Measurements from ENCODE around the gene SLC17A3.

Gene SLC17A3

DNA sequence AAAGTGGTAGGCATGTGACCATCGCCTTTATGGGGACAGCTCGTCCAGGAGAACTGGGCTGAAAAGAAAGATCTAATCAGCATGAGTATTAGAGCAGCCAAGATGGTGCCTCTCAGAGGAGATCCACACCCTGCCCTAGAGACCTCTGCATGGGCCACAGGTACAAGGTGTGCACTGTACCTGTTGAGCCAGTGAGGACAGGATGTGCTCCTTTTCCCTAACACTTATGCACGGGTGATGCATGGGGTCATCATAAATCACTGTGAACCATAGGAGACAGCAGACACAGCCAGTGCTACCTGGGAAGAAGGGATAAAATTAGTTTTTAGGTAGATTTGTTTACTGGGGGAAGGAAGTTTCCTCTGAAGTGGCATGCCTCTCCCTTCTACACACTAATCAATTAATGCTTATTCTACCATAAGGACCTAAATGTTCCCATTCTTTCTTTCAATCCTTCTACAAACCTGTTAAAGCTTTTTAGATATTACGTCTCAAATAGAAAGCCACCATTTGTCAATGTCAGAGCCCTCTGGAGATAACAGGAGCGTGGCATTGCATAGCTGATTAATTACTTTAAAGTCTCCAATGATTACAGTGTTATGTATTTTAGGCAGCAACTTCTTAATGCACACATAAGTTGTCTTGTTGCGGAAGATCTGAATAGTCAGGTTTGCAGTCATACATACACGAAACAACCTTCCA, 42.9 kb upstream of the SLC17A3 start:
- H3K4me3 ChIP-seq (ENCODE audit: low read depth, low read length): no peak overlapping the region
- TF ChIP-seq, protein P1, sequence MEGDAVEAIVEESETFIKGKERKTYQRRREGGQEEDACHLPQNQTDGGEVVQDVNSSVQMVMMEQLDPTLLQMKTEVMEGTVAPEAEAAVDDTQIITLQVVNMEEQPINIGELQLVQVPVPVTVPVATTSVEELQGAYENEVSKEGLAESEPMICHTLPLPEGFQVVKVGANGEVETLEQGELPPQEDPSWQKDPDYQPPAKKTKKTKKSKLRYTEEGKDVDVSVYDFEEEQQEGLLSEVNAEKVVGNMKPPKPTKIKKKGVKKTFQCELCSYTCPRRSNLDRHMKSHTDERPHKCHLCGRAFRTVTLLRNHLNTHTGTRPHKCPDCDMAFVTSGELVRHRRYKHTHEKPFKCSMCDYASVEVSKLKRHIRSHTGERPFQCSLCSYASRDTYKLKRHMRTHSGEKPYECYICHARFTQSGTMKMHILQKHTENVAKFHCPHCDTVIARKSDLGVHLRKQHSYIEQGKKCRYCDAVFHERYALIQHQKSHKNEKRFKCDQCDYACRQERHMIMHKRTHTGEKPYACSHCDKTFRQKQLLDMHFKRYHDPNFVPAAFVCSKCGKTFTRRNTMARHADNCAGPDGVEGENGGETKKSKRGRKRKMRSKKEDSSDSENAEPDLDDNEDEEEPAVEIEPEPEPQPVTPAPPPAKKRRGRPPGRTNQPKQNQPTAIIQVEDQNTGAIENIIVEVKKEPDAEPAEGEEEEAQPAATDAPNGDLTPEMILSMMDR (IDR thresholded peaks at IDR 0.05; ENCODE audit: low read depth, low read length): no peak
- no peak for TF ChIP-seq MAX (IDR thresholded peaks at IDR 0.05; ENCODE audit: low read depth, low read length)
- no peak for TF ChIP-seq POLR2A (IDR thresholded peaks at IDR 0.05; ENCODE audit: extremely low read depth, insufficient read length)
- TF ChIP-seq MYC (IDR thresholded peaks at IDR 0.05; ENCODE audit: low read depth, low read length): no peak
- DNase-seq (ENCODE audit: low read depth): no peak

DNA sequence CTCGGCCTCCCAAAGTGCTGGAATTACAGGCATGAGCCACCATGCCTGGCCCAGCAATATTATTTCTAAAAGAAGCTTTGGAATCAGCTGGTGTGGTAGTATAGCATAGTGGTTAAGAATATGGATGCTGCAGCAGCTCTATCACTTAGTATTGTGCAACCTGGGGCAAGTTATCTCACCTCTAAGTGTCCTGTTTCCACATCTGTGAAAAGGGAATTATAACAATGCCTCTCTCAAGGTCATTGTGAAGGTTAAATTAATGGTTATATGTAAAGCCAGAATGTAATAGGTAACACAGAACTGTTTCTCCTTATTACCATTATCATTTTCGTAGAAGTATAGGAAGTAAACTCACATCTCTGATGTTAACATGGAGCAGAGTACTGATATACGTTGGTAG, 42.3 kb upstream of the SLC17A3 start:
- H3K4me3 ChIP-seq (ENCODE audit: low read depth, low read length): no peak overlapping the region
- DNase-seq (ENCODE audit: low read depth): no peak
- TF ChIP-seq, protein P1 (IDR thresholded peaks at IDR 0.05; ENCODE audit: low read depth, low read length): no peak
- TF ChIP-seq POLR2A (IDR thresholded peaks at IDR 0.05; ENCODE audit: extremely low read depth, insufficient read length) (no peak), MYC (IDR thresholded peaks at IDR 0.05; ENCODE audit: low read depth, low read length) (no peak), MAX (IDR thresholded peaks at IDR 0.05; ENCODE audit: low read depth, low read length) (no peak)

DNA sequence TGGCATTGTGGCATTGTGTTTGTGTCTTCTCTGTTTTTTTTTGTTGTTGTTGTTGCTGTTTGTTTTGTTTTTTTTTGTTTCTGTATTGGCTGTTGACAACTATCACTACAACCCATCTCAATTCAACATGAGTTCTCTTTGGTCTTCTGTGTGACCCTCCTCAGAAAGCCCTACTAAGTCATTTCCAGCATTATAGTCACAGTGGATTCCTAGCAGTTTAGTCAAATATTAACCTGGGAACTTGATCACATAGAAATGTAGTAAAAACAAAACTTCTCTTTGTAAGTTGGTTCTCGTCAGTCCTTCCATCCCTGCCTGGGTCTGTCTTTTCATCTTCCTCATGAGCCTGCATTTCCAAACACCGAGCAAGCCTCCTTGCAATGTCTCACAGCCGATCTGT, 39.7 kb upstream of the SLC17A3 start:
- no peak overlapping the region for H3K4me3 ChIP-seq (ENCODE audit: low read depth, low read length)
- TF ChIP-seq, protein P1 (IDR thresholded peaks at IDR 0.05; ENCODE audit: low read depth, low read length): no peak
- TF ChIP-seq POLR2A (IDR thresholded peaks at IDR 0.05; ENCODE audit: extremely low read depth, insufficient read length): no peak
- no peak for TF ChIP-seq MAX (IDR thresholded peaks at IDR 0.05; ENCODE audit: low read depth, low read length)
- no peak for TF ChIP-seq MYC (IDR thresholded peaks at IDR 0.05; ENCODE audit: low read depth, low read length)
- DNase-seq (ENCODE audit: low read depth): no peak

DNA sequence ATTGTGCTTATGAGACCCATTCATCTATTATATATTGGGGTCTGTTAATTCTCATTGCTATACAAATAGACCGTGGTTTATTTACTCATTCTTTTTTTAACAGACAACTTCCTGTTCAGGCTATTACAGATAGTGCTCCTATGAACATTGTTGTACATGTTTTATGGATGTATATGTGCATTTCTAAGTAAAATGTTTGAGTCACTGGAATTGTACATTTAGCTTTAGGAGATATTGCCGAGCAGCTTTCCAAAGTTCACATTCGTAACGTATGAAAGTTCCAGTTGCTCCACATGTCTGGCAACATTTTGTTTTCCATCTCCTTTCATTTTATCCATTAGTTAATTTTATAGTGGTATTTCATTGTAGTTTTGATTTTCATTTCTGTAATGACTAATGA, 37.3 kb upstream of the SLC17A3 start:
- TF ChIP-seq, protein P1 (IDR thresholded peaks at IDR 0.05; ENCODE audit: low read depth, low read length): no peak
- TF ChIP-seq MAX (IDR thresholded peaks at IDR 0.05; ENCODE audit: low read depth, low read length) (no peak), POLR2A (IDR thresholded peaks at IDR 0.05; ENCODE audit: extremely low read depth, insufficient read length) (no peak), MYC (IDR thresholded peaks at IDR 0.05; ENCODE audit: low read depth, low read length) (no peak)
- no peak for DNase-seq (ENCODE audit: low read depth)
- no peak overlapping the region for H3K4me3 ChIP-seq (ENCODE audit: low read depth, low read length)

DNA sequence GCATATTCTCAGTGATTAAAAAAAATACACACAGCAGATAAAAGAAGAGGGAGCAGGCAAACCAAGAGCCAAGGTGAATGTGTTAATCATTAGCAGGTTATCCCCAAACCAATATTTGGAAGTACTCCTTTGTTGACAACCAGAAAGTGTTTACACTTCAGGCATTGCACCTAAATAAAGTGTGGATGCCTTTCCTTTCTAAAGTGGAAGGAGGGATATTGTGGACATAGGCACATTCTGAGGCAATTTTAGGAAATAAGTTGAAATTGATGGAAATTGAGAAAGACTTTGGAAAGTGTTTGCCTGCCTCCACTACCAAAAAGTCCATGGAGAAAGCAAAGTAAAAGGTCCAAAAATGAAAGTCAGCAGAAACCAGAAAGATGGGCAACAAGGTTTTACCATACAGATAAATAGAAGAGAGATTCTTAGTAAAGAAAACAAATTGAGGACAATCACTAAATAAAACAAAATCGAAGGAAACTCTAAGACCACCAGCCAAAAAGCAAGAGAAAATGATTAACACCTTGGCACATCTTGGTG, 33.5 kb upstream of the SLC17A3 start:
- TF ChIP-seq, protein P1 (IDR thresholded peaks at IDR 0.05; ENCODE audit: low read depth, low read length): no peak
- TF ChIP-seq MAX (IDR thresholded peaks at IDR 0.05; ENCODE audit: low read depth, low read length) (no peak), POLR2A (IDR thresholded peaks at IDR 0.05; ENCODE audit: extremely low read depth, insufficient read length) (no peak), MYC (IDR thresholded peaks at IDR 0.05; ENCODE audit: low read depth, low read length) (no peak)
- H3K4me3 ChIP-seq (ENCODE audit: low read depth, low read length): no peak overlapping the region
- no peak for DNase-seq (ENCODE audit: low read depth)
